Epithelial cell of prostate (primary cell): ENCODE measurements around the gene PCCA.
A peak's percentile ranks its signal among the peaks of the same experiment; 100 is the strongest.
"Not testable (repeated sequence)": the region's sequence is repeated elsewhere in the genome, so short reads cannot be mapped to it uniquely, and the experiment has no call there.

Experiments
- DNase-seq: peaks from one replicate; pipeline ENCODE4 v3.0.0-alpha.2; 2011; ENCODE audit warnings: low read depth, low spot score
- H3K27ac ChIP-seq: fragments of 450-650 bp; 2 replicates; pipeline ENCODE4 v1.5.1; 2017; ENCODE audit warnings: mild to moderate bottlenecking

The PCCA gene

DNA sequence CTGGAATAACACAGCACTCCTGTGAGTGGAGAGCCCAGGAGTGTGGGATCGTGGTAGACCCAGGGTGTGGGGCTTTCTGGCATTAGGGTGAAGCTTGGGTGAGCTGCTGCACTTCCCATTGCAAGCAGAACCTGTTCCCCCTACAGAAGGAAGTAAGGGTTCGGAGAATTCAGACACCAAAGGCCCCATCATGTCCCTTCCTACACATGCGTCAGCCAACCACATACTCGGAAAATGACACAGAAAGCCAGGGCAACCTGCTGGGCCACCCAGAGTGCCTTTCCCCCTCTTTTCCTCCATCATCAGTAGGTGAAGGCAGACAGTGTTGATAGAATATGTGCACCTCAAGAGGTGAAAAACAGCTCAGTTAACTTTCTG lies 456.8 kb downstream of the PCCA start:
- DNase-seq, result no peak
- H3K27ac ChIP-seq, result no peak overlapping the region

DNA sequence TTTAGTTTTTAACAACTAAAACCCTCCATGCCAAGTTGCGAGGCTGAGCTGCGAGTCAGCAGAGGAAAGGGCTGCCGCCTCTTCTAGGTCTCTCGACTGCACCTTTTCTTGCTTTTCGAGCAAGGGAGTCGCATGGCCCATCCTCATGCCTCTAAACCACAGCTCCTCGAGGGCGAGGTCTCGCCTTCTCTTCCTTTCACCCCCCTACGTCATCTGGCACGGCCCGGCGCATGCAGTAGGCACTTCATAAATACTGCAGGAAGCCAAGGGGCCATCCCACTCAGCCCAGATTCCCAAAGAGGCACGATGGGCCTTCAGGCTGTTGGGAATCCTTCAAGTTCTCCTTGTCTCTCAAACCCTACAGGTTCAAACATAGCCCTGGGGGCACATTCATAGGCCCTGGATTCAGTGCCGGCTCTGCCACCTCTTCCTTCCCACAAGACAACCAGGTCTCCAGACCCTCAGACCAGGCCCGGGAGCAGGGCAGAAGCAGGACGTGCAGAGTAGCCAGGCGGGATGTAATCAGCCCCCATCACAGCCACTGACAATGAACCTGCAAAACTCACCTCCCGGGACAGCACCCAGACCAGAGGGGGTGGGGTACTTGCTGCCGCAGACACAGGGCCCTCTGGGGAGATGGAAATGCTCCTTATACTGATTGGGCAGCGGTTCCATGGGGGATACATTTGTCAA lies 458.0 kb downstream of the PCCA start:
- H3K27ac ChIP-seq, result no peak overlapping the region
- DNase-seq, result no peak

DNA sequence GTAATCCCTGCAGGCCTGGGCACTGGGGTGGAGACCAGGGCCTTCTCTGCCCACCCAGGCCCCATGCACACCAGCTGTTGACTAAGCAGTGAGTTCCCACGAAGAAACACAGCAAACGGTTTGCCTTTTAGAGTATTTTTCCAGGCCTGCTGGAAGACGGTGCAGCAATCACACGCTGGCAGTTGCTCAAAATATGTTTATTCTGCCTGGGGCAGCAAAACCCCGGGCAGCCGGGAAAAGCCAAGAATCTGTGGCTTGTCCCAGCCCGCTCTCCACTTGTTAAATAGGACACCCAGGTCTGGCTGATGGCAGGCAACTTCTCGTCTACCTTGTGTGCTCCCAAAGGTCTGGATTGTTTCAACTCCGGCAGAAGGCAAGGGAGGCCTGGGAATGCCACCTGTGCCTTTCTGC lies 458.9 kb downstream of the PCCA start:
- no peak overlapping the region for H3K27ac ChIP-seq
- no peak for DNase-seq

DNA sequence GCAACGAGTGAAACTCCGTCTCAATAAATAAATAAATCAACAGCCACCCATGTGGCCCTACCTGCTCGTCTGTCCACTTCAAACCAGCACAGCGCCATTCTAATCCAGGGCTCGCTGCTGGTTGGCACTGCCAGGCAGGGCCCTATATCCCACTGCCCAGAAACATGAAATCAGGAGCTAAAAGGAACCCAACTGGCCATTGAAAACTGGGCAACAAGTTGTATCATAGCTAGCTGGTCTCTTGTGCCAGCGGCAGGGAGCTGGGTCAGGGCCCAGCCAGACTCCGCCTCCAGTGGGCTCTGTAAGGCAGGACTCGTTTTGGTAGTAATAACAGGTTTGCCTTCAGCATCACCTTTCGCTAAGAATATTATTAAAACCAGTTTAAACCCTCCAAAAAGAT lies 460.4 kb downstream of the PCCA start:
- H3K27ac ChIP-seq, result no peak overlapping the region
- no peak for DNase-seq

DNA sequence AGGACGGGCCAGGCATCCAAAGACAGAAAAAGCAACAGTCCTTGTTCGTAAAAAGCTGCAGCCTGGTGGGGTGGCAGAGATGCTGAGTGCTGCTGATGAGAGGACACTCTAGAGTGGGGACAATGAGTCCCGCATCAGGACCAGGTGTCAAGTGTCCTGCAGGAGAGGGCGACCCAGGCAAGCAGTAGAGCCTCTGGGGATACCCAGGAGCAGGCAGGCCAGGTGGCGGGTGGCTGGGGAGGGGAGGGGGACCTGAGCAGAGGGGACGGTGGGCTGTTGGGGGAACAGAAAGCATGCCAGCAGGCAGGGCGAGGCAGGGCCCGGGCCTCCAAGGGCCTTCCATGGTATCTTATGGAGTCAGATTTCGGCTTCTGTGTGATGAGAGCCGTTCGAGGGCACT lies 463.9 kb downstream of the PCCA start:
- H3K27ac ChIP-seq, result no peak overlapping the region
- DNase-seq, result no peak

DNA sequence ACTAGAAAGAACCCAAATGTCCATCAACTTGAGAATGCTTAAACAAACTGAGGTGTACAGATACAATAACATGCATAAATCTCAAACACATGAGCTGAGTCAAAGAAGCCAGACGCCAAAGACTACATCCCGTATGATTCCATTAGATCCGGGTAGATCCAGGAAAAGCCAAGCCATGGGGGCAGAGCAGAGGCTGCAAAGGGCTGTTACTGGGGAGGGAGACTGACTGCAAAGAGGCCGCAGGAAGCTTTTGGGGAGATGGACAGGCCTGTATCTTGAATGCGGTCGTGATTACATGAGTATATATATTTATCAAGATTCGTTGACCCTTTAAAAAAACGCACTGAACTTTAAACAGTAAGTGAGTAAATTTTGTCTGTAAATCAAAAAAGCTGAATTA lies 471.0 kb downstream of the PCCA start:
- DNase-seq, result no peak
- H3K27ac ChIP-seq, result no peak overlapping the region

DNA sequence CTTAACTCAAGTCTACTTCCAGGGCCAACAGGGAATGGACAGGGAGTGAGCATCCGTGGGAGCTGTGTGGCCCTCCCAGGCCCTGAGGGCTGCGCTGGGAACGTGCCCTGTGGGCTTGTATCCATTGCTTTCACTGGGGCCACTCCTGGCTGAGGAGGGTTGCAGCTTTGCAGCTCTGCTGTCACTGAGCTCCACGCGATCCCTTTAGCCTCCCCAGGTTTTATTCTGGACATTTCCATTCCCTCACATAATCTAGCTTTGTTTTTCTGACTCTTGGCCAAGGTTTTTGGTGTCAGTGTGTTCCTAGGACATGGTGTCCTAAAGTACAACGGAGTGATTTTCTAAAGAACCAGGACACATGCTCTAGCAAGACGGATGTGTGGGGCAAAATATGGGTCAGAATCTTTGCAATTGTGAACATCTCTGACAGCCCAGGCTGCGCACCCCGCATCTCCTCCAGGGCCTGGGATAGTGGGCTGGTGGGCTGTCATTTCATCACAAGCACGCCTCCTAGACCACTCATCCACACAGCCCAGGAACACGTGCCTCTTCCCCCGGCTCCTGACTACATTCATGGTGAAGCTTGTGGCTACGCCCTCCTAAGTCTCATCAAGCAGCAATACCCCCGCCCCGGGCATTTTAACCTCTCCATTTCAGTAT lies 471.7 kb downstream of the PCCA start:
- DNase-seq, result no peak
- H3K27ac ChIP-seq, result no peak overlapping the region

DNA sequence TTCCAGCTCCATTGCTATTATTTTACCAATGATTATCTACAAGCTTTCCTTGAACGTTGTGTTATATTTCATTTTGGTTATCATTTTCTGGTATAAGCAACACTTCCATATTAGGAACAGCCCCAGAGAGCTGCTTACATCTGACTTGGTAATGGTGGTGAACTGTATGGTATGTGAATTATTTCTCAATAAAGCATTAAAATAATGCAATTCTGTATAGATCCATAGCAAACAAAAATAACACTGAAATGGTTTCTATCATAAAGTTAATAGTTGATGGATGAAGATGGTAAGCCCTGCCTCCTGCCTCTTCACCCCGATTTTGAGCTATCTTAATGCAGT lies 472.2 kb downstream of the PCCA start:
- DNase-seq, result no peak
- H3K27ac ChIP-seq, result no peak overlapping the region

DNA sequence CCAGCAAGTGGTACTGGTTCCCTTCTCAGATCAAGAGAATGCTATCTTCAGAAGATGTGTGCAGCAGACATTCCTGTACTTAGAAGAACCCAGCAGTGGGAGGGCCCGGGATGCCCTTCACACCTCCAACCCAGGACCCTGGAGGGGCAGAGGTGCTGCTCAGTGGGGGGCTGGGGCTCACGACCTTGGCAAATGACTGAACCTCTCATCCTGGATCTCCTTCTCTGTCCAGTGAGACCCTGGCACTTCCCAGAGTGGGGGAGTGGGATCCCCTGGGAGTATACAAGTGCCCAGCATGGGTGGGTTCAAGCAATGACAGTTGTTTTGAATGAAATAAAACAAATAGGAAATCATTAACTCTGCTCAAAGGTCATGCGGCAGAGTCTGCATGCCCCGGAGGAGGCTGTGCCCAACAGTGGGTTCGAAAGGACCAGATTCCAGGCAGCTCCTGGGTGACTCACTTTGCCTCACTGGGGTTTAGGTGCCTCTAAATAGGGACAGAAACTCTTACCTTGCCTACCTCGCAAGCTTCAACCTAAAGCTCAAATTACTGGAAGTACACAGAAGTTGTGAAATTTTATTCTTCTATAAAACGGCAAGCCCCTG lies 472.8 kb downstream of the PCCA start:
- H3K27ac ChIP-seq, result no peak overlapping the region
- no peak for DNase-seq

DNA sequence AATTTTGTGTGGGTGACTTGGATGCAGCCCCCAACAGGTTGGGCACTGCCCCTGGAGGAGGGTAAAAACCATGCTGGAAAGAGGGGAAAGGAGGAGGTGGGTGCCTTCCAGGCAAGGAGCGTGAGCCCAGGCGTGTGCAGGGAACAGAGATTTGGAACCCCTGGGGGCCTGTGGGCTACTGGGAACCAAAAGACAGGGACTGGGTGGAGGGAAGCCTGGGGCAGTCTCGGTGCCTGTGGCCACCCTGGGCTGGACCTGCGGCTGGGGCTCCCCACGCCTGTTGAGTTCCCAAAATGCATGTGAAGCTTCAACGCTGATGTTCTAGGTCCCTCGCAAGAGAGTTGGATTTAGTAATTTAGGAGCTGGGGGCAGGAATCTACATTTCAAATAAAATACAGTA lies 474.9 kb downstream of the PCCA start:
- no peak for DNase-seq
- no peak overlapping the region for H3K27ac ChIP-seq

DNA sequence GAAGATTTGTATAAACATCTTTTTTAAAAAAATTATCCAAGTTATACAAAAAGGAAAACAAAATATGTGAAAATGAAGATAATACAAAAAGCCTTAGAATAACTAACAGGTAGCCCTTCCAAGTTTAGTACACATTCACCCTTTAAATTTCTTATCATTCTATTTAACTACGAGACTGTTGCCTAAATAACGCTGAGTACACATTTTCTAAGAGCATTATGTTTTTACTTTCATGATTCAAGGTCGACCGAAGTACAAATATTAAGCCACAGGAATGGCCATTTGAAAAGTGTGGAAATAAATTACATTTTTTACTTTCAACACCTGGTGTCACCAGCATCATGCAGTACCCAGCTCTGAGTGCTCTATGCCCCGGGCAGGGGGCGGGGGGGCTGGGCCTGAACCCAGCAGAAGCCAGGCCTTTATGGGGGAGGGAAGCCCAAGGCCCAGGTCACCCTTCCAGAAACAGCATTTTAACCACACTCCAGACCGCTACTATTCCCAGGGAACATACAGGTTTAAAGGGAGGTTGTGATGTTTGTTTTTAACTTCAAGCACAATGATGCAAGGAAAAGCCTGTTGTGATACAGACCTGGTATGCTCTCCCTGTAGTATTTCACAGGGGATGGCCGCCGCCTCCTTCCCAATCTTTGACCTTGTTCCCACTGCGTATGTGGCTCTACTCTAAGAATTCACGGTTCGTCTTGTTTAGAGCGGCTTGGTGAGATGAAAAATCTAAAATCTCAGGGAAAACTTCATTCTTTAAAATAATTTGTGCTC lies 475.7 kb downstream of the PCCA start:
- DNase-seq, result no peak
- no peak overlapping the region for H3K27ac ChIP-seq

DNA sequence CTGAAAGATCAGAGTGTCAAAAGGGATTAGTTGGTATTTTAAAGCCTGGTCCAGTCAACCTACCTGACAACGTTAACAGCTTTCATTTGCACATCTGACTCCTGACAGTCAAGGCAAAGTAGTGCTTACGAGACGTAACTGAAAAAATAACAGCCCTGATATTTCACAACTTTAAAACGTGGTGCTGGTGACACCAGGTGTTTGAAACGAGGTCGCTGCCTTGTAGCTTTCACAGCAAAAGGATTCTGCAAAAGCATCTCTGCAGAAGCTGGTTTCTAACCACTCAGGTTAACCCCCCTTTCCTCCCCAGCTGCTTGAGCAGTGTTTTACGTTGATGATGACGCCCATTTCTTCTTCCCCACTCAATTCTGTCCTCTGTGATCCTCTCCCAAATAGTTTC lies 476.4 kb downstream of the PCCA start:
- H3K27ac ChIP-seq, result no peak overlapping the region
- no peak for DNase-seq

DNA sequence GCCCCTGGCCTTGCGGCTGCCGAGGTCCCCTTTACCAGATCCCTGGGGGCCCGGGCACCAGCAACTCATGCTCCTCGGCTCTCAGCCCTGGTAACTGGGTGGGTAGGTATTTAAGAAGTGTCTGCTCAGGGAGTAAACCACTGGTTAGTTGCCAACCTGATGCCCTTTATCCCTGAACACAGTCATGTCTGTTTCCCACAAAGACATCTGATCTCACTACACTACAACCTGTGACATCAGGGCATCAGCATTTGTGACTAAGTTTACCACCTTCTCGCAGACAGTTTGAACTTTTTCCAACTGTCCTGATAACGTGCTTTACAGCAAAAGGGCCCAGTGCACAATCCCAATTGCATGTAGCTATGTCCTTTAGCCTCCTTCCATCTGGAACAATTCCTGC lies 477.6 kb downstream of the PCCA start:
- no peak for DNase-seq
- no peak overlapping the region for H3K27ac ChIP-seq

DNA sequence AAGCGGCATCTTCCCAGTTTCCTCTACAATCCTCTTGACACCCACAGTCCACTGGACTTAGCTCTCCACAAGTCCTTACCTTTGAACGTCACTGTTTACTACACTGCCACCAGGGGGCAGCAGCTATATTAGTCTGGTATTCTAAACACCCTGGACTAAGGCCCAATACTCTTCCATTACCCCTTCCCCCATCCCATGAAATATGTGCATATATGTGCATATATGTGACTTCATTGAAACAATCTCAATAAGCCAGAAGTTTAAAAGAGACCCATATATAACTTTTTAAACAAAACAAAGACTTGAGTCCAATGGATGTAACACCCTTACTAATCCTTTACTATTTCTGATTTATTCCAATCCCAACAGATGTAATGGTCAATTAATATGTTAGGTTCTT lies 484.2 kb downstream of the PCCA start:
- peak; percentile 37 for DNase-seq
- no peak overlapping the region for H3K27ac ChIP-seq

DNA sequence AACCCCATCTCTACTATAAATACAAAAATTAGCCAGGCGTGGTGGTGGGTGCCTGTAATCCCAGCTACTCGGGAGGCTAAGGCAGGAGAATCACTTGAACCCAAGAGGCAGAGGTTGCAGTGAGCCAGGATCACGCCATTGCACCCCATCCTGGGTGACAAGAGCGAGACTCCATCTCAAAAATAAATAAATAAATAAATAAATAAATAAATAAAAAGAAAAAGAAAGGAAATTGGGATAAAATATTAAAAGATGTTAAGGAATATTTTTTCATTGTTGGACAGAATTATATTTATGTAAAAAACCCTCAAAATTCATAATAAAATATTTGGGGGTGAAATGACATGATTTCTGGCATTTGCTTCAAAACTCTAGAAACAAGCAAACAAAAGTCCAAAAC lies 488.3 kb downstream of the PCCA start:
- H3K27ac ChIP-seq, DNase-seq: not testable (repeated sequence)
